Mesothelial cell of epicardium (in vitro differentiated cells): ENCODE results near the gene RNASEH2A. TPM values are rescaled to one million over a fixed set of nuclear protein-coding genes. Genes with fewer than 3 reads are reported as not detected.
A peak's percentile ranks its signal among the peaks of the same experiment; 100 is the strongest.

Source experiments
- DNase-seq, 2 experiments: peaks; one replicate each; pipeline ENCODE4 v3.0.0; 2021; ENCODE audit warnings: low spot score in 2 of 2; ENCODE audit not compliant: unreplicated experiment in 2 of 2
- H3K27ac Mint-ChIP-seq: 2 replicates; pipeline ENCODE4 v1.8.0; 2021; ENCODE audit warnings: mixed read lengths
- H3K27me3 Mint-ChIP-seq: 2 replicates; pipeline ENCODE4 v1.8.0; 2021; ENCODE audit warnings: low read depth, mixed read lengths
- H3K36me3 Mint-ChIP-seq: 2 replicates; pipeline ENCODE4 v1.8.0; 2021; ENCODE audit warnings: mixed read lengths
- H3K4me1 Mint-ChIP-seq: 2 replicates; pipeline ENCODE4 v1.8.0; 2021; ENCODE audit warnings: mixed read lengths
- H3K4me3 Mint-ChIP-seq: 2 replicates; pipeline ENCODE4 v1.8.0; 2021; ENCODE audit warnings: mild to moderate bottlenecking, moderate library complexity, mixed read lengths
- H3K9me3 Mint-ChIP-seq: 2 replicates; pipeline ENCODE4 v1.8.0; 2021; ENCODE audit warnings: mixed read lengths
- total RNA-seq: library from RNA; stranded (reverse); gene quantifications from 3 replicates; pipeline ENCODE4 v1.2.1, GENCODE V29; 2021
- TF ChIP-seq, protein P1 (sequence below): fragments of 200-600 bp; sonication (generic); IDR thresholded peaks from one replicate; pipeline ENCODE4 v1.5.0; 2021; ENCODE audit warnings: antibody characterized with exemption; ENCODE audit not compliant: unreplicated experiment

RNASEH2A gene
- total RNA-seq, 1 donor from 2014 or later: 22.7 TPM

DNA sequence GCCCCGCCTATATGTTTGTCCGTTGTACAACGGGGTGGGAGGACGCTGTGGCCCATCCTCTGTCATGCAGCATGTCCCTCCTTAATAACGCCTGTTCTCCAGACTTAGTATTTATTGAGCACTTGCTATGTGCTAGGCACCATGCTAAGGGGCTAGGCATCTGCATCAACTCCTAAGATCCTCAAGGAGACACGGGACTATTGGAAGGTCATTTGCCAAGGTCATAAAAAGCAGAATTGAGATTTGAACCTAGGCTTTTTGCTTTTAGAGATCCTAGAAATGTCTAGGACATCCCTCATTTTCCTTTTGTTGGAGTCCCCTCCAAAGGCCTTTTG, 30.1 kb downstream of the RNASEH2A start:
- no peak for DNase-seq
- no peaks in the 10 kb centered on the region for H3K36me3 Mint-ChIP-seq
- no peaks in the 10 kb centered on the region for H3K9me3 Mint-ChIP-seq
- peak overlapping the region; percentile 15 for H3K4me3 Mint-ChIP-seq
- TF ChIP-seq, protein P1, sequence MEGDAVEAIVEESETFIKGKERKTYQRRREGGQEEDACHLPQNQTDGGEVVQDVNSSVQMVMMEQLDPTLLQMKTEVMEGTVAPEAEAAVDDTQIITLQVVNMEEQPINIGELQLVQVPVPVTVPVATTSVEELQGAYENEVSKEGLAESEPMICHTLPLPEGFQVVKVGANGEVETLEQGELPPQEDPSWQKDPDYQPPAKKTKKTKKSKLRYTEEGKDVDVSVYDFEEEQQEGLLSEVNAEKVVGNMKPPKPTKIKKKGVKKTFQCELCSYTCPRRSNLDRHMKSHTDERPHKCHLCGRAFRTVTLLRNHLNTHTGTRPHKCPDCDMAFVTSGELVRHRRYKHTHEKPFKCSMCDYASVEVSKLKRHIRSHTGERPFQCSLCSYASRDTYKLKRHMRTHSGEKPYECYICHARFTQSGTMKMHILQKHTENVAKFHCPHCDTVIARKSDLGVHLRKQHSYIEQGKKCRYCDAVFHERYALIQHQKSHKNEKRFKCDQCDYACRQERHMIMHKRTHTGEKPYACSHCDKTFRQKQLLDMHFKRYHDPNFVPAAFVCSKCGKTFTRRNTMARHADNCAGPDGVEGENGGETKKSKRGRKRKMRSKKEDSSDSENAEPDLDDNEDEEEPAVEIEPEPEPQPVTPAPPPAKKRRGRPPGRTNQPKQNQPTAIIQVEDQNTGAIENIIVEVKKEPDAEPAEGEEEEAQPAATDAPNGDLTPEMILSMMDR: no peak
- H3K4me1 Mint-ChIP-seq: peaks cover 19% of the 10 kb centered on the region
- peaks cover 92% of the 10 kb centered on the region for H3K27me3 Mint-ChIP-seq
- H3K27ac Mint-ChIP-seq: no peak overlapping the region

DNA sequence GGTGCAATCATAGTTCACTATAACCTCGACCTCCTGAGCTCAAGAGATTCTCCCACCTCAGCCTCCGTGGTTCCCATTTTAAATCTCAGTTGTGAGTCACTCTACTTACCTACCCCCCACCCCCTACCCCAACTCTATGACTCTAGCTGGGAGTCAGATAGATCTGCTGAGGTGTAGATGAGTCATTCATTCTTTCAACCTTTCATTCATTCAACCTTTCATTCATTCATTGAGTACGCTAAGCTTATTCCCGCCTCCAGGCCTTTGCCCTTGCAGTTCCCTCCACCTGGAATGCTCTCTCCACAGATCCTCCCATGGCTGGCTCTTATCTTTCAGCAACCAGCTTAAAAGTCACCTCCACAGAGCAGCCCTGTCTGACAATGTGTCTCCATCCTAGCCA, 30.8 kb downstream of the RNASEH2A start:
- no peaks in the 10 kb centered on the region for H3K9me3 Mint-ChIP-seq
- H3K27me3 Mint-ChIP-seq: peaks cover 91% of the 10 kb centered on the region
- H3K4me3 Mint-ChIP-seq: peak overlapping the region; percentile 4
- no peaks in the 10 kb centered on the region for H3K36me3 Mint-ChIP-seq
- no peak overlapping the region for H3K27ac Mint-ChIP-seq
- DNase-seq: no peak
- peaks cover 20% of the 10 kb centered on the region for H3K4me1 Mint-ChIP-seq
- TF ChIP-seq, protein P1: no peak

DNA sequence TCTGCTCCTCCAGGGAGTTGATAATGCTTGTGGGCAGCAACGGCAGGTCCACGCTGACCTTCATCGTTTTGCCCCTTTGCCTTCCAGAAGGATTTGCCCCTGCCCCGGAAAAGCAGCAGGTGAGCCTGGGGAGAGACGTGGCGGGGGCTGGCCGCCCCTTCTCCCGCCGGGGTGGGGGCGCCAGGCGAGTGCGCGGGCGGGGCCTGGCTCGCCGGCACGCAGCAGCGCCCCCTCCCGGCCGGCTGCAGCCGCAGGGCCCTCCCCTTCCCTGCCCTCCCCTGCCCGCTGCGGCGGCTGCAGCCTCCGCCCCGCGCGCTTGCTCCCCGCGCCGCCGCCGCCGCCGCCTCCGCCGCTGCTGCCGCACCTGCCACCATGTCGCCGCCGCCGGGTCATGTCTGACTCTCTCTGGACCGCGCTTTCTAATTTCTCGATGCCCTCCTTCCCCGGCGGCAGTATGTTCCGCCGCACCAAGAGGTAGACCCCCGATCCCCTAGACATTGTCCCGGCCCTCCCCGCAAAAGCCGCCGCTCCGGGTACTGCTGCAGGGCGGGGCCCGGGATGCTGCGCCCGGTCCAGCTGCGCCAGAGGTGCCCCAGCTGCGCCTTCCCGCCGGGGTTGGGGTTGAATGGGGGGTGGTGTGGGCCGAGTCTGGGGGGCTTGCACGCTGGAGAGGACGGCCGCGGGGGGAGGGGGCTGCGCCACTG, 31.9 kb downstream of the RNASEH2A start, which contains the start of gene MAST1:
Gene MAST1, plus strand, starts transcription at position 334 of the 704 bp plus-strand sequence. Its CDS starts 58 bp downstream, at position 392.
- TF ChIP-seq, protein P1: peak; percentile 29
- Mint-ChIP-seq H3K27ac (no peak within 1 kb of the TSS), H3K27me3 (peaks cover 86% of the 10 kb centered on the region), H3K4me3 (peak within 1 kb of the TSS; percentile 64), H3K4me1 (peaks cover 16% of the 10 kb centered on the region), H3K9me3 (no peaks in the 10 kb centered on the region), H3K36me3 (no peaks in the 10 kb centered on the region)
- peak in 1 of 2 experiments; percentile 67 for DNase-seq

DNA sequence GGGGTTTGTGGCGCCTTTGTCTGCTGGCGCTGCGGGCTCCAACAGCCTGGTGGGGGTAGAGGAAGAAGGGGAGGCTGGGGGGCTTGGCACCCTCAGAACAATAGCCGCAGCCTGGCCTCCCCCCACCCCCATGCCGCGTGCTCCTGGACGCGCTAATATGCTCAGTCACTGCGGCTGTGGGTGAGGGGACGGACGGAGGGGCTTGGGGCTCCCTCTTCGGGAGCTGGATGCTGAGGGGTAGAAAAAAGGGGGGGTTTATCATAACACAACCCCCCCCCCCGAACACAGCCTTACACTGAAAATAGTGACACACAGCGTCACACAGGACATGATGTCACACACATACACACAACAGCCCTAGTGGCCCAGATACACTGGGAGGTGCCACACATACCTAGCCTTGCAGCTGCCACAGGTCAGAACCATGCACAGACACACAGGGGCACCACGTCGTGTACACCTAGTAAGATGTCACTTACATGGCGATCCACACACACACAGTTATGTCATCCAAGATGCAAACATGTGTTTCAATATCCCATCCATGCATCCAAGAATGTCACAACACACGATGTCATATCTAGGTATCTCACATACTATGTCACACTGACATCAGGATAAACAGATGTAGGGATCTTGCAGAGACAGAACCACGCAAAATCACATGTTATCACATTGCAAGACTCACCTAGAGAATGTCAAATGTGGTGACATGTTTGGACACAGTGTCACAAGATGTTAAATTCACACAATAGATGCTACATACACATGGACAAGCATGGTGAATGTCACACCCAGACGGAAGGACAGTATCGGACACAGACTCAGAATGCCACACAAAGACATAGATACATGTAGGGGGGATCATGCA, 32.7 kb downstream of the RNASEH2A start:
- no peaks in the 10 kb centered on the region for H3K9me3 Mint-ChIP-seq
- H3K27me3 Mint-ChIP-seq: peaks cover 89% of the 10 kb centered on the region

More for the DNA sequence above, 32.7 kb downstream of the RNASEH2A start:
- no peak for DNase-seq
- Mint-ChIP-seq H3K27ac (no peak overlapping the region), H3K36me3 (no peaks in the 10 kb centered on the region), H3K4me3 (peak overlapping the region; percentile 64), H3K4me1 (peaks cover 15% of the 10 kb centered on the region)
- TF ChIP-seq, protein P1: no peak
